GM12892 (cell line): Measurements from ENCODE around the gene NDUFB7. TPM values are rescaled to one million over a fixed set of nuclear protein-coding genes. Genes with fewer than 3 reads are reported as not detected.
"Not testable (repeated sequence)": the region's sequence is repeated elsewhere in the genome, so short reads cannot be mapped to it uniquely, and the experiment has no call there.

ENCODE experiments used
- DNase-seq: peaks from one replicate; pipeline ENCODE4 v3.0.0; 2011; ENCODE audit not compliant: insufficient read length
- FAIRE-seq: peaks from 2 replicates; lab custom pipeline; 2011; peaks lifted over from hg19 to GRCh38; lab: Jason Lieb, UNC
- POLR2A ChIP-seq: IDR thresholded peaks from 2 replicates; pipeline ENCODE4 v1.6.1; 2011; ENCODE audit warnings: low read depth, low read length, control low read depth
- POLR2AphosphoS5 ChIP-seq: IDR thresholded peaks from 2 replicates; pipeline ENCODE4 v1.6.1; 2011; ENCODE audit warnings: low read depth, low read length, control low read depth
- TAF1 ChIP-seq: IDR thresholded peaks from 2 replicates; pipeline ENCODE4 v1.6.1; 2011; ENCODE audit warnings: low read depth, mild to moderate bottlenecking, control low read depth, low read length, borderline replicate concordance
- polyA plus RNA-seq: library from polyadenylated mRNA; unstranded; fragments of >200 nt; gene quantifications from one replicate; pipeline ENCODE4 v1.2.1, GENCODE V29; 2012; ENCODE audit warnings: missing spikeins, inconsistent platforms; ENCODE audit not compliant: missing spikeins

Gene NDUFB7
- polyA plus RNA-seq = 95.4 TPM

- FAIRE-seq (peak; percentile 90), DNase-seq (peak; percentile 83)
Measured at GRCh38 chr19:14571695-14572490, at the start of gene NDUFB7. Gene NDUFB7 (minus strand): TSS chr19:14572066. CDS start chr19:14572000, 66 bp downstream.

GRCh38 chr19:14619404-14619803, 47.5 kb upstream of the NDUFB7 start:
- TF ChIP-seq POLR2AphosphoS5 (no peak), POLR2A (no peak), TAF1 (no peak)
- DNase-seq (no peak), FAIRE-seq (no peak)

More at GRCh38 chr19:14571695-14572490, at the start of gene NDUFB7:
- TF ChIP-seq POLR2A (peak; percentile 86), POLR2AphosphoS5 (peak; percentile 82), TAF1 (no peak)

DNA sequence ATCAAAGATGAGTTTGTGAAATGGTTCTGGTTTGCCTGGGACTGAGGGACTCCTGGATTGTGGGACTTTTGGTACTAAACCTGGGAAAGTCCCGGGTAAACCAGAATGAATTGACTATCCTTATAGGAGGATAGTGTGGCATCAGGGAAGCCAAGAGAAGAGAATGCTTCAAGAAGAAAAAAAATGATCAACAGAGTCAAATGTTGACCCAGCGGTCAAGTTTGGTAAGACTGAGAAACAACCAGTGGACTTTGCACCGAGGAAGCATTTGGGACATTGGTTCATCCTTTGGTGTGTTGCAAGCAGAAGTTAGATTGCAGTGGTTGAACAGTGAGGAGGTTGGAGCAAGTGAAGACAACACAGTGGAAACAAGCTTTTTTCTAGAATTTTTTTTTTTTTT, 44.5 kb upstream of the NDUFB7 start:
- FAIRE-seq = no peak
- TF ChIP-seq POLR2AphosphoS5 = no peak
- DNase-seq = no peak

GRCh38 chr19:14615623-14616022, 43.8 kb upstream of the NDUFB7 start:
- TF ChIP-seq TAF1 (no peak), POLR2A (no peak), POLR2AphosphoS5 (no peak)
- DNase-seq = no peak
- FAIRE-seq = no peak

GRCh38 chr19:14614099-14614412, 42.2 kb upstream of the NDUFB7 start:
- TF ChIP-seq TAF1 = no peak
- TF ChIP-seq POLR2A = peak; percentile 22; the same call in 1 of the 2 replicates
- no peak for DNase-seq
- peak; percentile 65 for FAIRE-seq

GRCh38 chr19:14613399-14614098, 41.7 kb upstream of the NDUFB7 start:
- not testable (repeated sequence) for FAIRE-seq, DNase-seq

GRCh38 chr19:14612657-14613056, 40.8 kb upstream of the NDUFB7 start:
- TF ChIP-seq POLR2AphosphoS5 (no peak), POLR2A (no peak; the same call in 1 of the 2 replicates), TAF1 (no peak)
- FAIRE-seq (no peak), DNase-seq (no peak)

GRCh38 chr19:14612242-14612641, 40.4 kb upstream of the NDUFB7 start:
- DNase-seq = not testable (repeated sequence)
- FAIRE-seq = peak; percentile 5
- TF ChIP-seq POLR2AphosphoS5 = peak; percentile 68

GRCh38 chr19:14611051-14611450, 39.2 kb upstream of the NDUFB7 start:
- DNase-seq = no peak
- TF ChIP-seq POLR2AphosphoS5 = no peak
- TF ChIP-seq TAF1 = no peak
- TF ChIP-seq POLR2A = no peak
- no peak for FAIRE-seq

GRCh38 chr19:14606627-14607026, 34.8 kb upstream of the NDUFB7 start:
- no peak for FAIRE-seq
- TF ChIP-seq POLR2AphosphoS5 = peak; percentile 57
- no peak for TF ChIP-seq TAF1
- peak; percentile 54; the same call in 1 of the 2 replicates for TF ChIP-seq POLR2A
- DNase-seq = no peak

- TF ChIP-seq POLR2AphosphoS5 (peak; percentile 55; the same call in 1 of the 2 replicates), POLR2A (peak; percentile 62), TAF1 (peak; percentile 43; the same call in 1 of the 2 replicates)
- DNase-seq (peak; percentile 56), FAIRE-seq (peak; percentile 77)
Measured at GRCh38 chr19:14603990-14604387, 32.1 kb upstream of the NDUFB7 start.

GRCh38 chr19:14599548-14600147, 27.8 kb upstream of the NDUFB7 start:
- DNase-seq (no peak), FAIRE-seq (no peak)
- TF ChIP-seq POLR2A = peak; percentile 46; the same call in 1 of the 2 replicates
- no peak for TF ChIP-seq POLR2AphosphoS5

GRCh38 chr19:14595558-14595957, 23.7 kb upstream of the NDUFB7 start:
- DNase-seq (no peak), FAIRE-seq (no peak)
- TF ChIP-seq TAF1 (no peak), POLR2AphosphoS5 (peak; percentile 42; the same call in 1 of the 2 replicates), POLR2A (peak; percentile 60)

- FAIRE-seq, DNase-seq: not testable (repeated sequence)
Measured at GRCh38 chr19:14589433-14589832, 17.6 kb upstream of the NDUFB7 start.

GRCh38 chr19:14585187-14585586, 13.3 kb upstream of the NDUFB7 start:
- peak; percentile 99 for FAIRE-seq
- not testable (repeated sequence) for DNase-seq

- FAIRE-seq, DNase-seq: not testable (repeated sequence)
Measured at GRCh38 chr19:14584372-14584771, 12.5 kb upstream of the NDUFB7 start.
